BJ (cell line): Measurements from ENCODE around the gene CHST11. TPM values are rescaled to one million over a fixed set of nuclear protein-coding genes. Genes with fewer than 3 reads are reported as not detected.

Experiments
- CTCF ChIA-PET: fragments of 350-600 bp; formaldehyde crosslinking; extraction: SDS; loops from one replicate; lab custom pipeline; 2021; ENCODE audit warnings: antibody characterized with exemption, inconsistent platforms; lab: Yijun Ruan, JAX
- POLR2A ChIA-PET: fragments of 300-600 bp; sonication (Branson Sonifier 250); formaldehyde crosslinking; extraction: SDS; loops from one replicate; lab custom pipeline; 2021; ENCODE audit warnings: antibody characterized with exemption; lab: Charles Lee
- DNase-seq: peaks from one replicate; pipeline ENCODE4 v3.0.0-alpha.2; 2011; ENCODE audit warnings: low read depth
- H3K27me3 ChIP-seq: 2 replicates; pipeline ENCODE4 v1.6.0; 2011; ENCODE audit warnings: low read length; ENCODE audit not compliant: control insufficient read depth, insufficient read depth
- H3K36me3 ChIP-seq: 2 replicates; pipeline ENCODE4 v1.5.1; 2011; ENCODE audit warnings: low read length; ENCODE audit not compliant: control insufficient read depth, insufficient read depth
- H3K4me3 ChIP-seq: 2 replicates; pipeline ENCODE4 v1.5.1; 2011; ENCODE audit warnings: low read depth, mild to moderate bottlenecking, control low read depth, low read length
- polyA plus RNA-seq: library from polyadenylated mRNA; depleted of rRNA; stranded (reverse); fragments of >200 nt; gene quantifications from 2 replicates; pipeline ENCODE4 v1.2.3, GENCODE V29; 2011
- TF ChIP-seq, protein P1 (sequence below): IDR thresholded peaks from 2 replicates; pipeline ENCODE4 v1.5.1; 2011; ENCODE audit warnings: low read depth, mild to moderate bottlenecking, control low read depth, inconsistent platforms, low read length, moderate library complexity; ENCODE audit not compliant: insufficient read depth

The CHST11 gene
- polyA plus RNA-seq, 1 experiment: 7.3 TPM

GRCh38 chr12:104493496-104493895, 36.7 kb downstream of the CHST11 start:
- Histone ChIP-seq H3K27me3 (no peaks in the 10 kb centered on the region), H3K4me3 (no peak overlapping the region), H3K36me3 (no peaks in the 10 kb centered on the region)
- no peak for DNase-seq
- TF ChIP-seq, protein P1, sequence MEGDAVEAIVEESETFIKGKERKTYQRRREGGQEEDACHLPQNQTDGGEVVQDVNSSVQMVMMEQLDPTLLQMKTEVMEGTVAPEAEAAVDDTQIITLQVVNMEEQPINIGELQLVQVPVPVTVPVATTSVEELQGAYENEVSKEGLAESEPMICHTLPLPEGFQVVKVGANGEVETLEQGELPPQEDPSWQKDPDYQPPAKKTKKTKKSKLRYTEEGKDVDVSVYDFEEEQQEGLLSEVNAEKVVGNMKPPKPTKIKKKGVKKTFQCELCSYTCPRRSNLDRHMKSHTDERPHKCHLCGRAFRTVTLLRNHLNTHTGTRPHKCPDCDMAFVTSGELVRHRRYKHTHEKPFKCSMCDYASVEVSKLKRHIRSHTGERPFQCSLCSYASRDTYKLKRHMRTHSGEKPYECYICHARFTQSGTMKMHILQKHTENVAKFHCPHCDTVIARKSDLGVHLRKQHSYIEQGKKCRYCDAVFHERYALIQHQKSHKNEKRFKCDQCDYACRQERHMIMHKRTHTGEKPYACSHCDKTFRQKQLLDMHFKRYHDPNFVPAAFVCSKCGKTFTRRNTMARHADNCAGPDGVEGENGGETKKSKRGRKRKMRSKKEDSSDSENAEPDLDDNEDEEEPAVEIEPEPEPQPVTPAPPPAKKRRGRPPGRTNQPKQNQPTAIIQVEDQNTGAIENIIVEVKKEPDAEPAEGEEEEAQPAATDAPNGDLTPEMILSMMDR: no peak
- CTCF ChIA-PET: interaction anchor here (0.6 to 0.9 kb wide), 2 partner anchors 10 to 829 kb away, joined by 3 read pairs; no protein-coding TSS in a partner anchor
- POLR2A ChIA-PET: no interaction called here

GRCh38 chr12:104494137-104494792, 37.5 kb downstream of the CHST11 start:
- ChIA-PET CTCF (interaction anchor here (1.2 kb wide), 1 partner anchor 9 kb away, joined by 3 read pairs; no protein-coding TSS in a partner anchor), POLR2A (no interaction called here)
- Histone ChIP-seq H3K4me3 (no peak overlapping the region), H3K36me3 (no peaks in the 10 kb centered on the region), H3K27me3 (no peaks in the 10 kb centered on the region)
- TF ChIP-seq, protein P1: no peak
- no peak for DNase-seq

DNA sequence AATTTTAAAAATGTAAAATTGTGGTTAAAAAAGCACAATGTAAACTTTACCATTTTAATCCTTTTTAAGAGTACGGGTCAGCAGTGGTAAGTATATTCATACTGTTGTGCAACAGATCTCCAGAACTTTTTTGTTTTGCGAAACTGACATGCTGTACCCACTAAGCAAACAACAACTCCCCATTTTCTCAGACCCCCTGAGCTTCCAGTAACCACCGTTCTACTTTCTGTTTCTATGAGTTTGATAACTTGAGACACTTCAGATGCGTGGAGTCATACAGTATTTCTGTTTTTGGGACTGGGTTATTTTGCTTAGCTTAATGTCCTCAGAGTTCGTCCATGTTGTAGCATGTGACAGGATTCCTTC, 38.0 kb downstream of the CHST11 start:
- no peaks in the 10 kb centered on the region for H3K36me3 ChIP-seq
- TF ChIP-seq, protein P1: no peak
- DNase-seq: no peak
- CTCF ChIA-PET: interaction anchor here (1.2 kb wide), 1 partner anchor 8 kb away, joined by 3 read pairs; no protein-coding TSS in a partner anchor
- no peaks in the 10 kb centered on the region for H3K27me3 ChIP-seq
- POLR2A ChIA-PET: no interaction called here
- no peak overlapping the region for H3K4me3 ChIP-seq

GRCh38 chr12:104495786-104496185, 39.0 kb downstream of the CHST11 start:
- TF ChIP-seq, protein P1: no peak
- no peak for DNase-seq
- Histone ChIP-seq H3K4me3 (no peak overlapping the region), H3K36me3 (no peaks in the 10 kb centered on the region), H3K27me3 (no peaks in the 10 kb centered on the region)
- ChIA-PET POLR2A (no interaction called here), CTCF (no interaction called here)

GRCh38 chr12:104496336-104496735, 39.6 kb downstream of the CHST11 start:
- CTCF ChIA-PET: no interaction called here
- no peak overlapping the region for H3K4me3 ChIP-seq
- TF ChIP-seq, protein P1: no peak
- DNase-seq: no peak
- no peaks in the 10 kb centered on the region for H3K27me3 ChIP-seq
- H3K36me3 ChIP-seq: no peaks in the 10 kb centered on the region
- POLR2A ChIA-PET: no interaction called here
